HepG2 (cell line): ENCODE data around the gene TLK1. TPM values are rescaled to one million over a fixed set of nuclear protein-coding genes. Genes with fewer than 3 reads are reported as not detected.

Source experiments
- CBX5 ChIP-seq: sonication (generic); formaldehyde crosslinking; IDR thresholded peaks from 2 replicates; pipeline ENCODE4 v1.4.0; 2020; ENCODE audit warnings: missing genetic modification reagents, borderline replicate concordance
- DNMT3B ChIP-seq: conservative IDR thresholded peaks from 2 replicates; pipeline ENCODE4 v1.6.1; 2016; ENCODE audit warnings: missing biosample characterization, control low read depth
- EP300 ChIP-seq, 3 experiments: sonication (generic) in 1 of 3; formaldehyde crosslinking in 1 of 3; IDR thresholded peaks; 2 replicates each; pipeline versions ENCODE4 v1.5.1 to v1.6.1; 2011 to 2020; ENCODE audit warnings: low read depth in 2 of 3, low read length in 2 of 3, borderline replicate concordance in 1 of 3, improper control_type of control experiment in 1 of 3, mild to moderate bottlenecking in 1 of 3, missing genetic modification reagents in 1 of 3, moderate library complexity in 1 of 3
- ETV5 ChIP-seq: IDR thresholded peaks from 2 replicates; pipeline ENCODE4 v1.6.1; 2018; ENCODE audit warnings: missing biosample characterization, missing genetic modification reagents, inconsistent platforms, borderline replicate concordance
- GATAD1 ChIP-seq: IDR thresholded peaks from 2 replicates; pipeline ENCODE4 v1.6.1; 2016; ENCODE audit warnings: missing genetic modification reagents, missing compliant biosample characterization
- KLF16 ChIP-seq, 2 experiments: sonication (generic) in 1 of 2; formaldehyde crosslinking in 1 of 2; IDR thresholded peaks; 2 replicates each; pipeline versions ENCODE4 v1.6.1 to v1.8.0; 2016 to 2023; ENCODE audit warnings: missing genetic modification reagents in 2 of 2, missing compliant biosample characterization in 1 of 2
- MAFF ChIP-seq: IDR thresholded peaks from 2 replicates; pipeline ENCODE4 v1.6.1; 2011; ENCODE audit warnings: low read depth, low read length, improper control_type of control experiment
- MIER3 ChIP-seq: IDR thresholded peaks from 2 replicates; pipeline ENCODE4 v1.6.1; 2016; ENCODE audit warnings: missing compliant biosample characterization, borderline replicate concordance
- MXD4 ChIP-seq: IDR thresholded peaks from 2 replicates; pipeline ENCODE4 v1.6.1; 2016; ENCODE audit warnings: mild to moderate bottlenecking, missing biosample characterization, missing genetic modification reagents
- NKX3-1 ChIP-seq: sonication (generic); formaldehyde crosslinking; IDR thresholded peaks from 2 replicates; pipeline ENCODE4 v1.5.0; 2020; ENCODE audit warnings: missing genetic modification reagents
- RAD51 ChIP-seq: fragments of 450-650 bp; IDR thresholded peaks from 2 replicates; pipeline ENCODE4 v1.6.1; 2016; ENCODE audit warnings: borderline replicate concordance
- SMARCC2 ChIP-seq: fragments of 450-650 bp; IDR thresholded peaks from 2 replicates; pipeline ENCODE4 v1.6.1; 2017; ENCODE audit warnings: antibody characterized with exemption, mild to moderate bottlenecking
- SNAPC2 ChIP-seq: sonication (generic); formaldehyde crosslinking; IDR thresholded peaks from 2 replicates; pipeline ENCODE4 v1.8.1; 2022; ENCODE audit warnings: mild to moderate bottlenecking, missing genetic modification reagents
- SOX6 ChIP-seq, 2 experiments: fragments of 450-650 bp in 1 of 2; sonication (generic) in 1 of 2; formaldehyde crosslinking in 1 of 2; IDR thresholded peaks; 2 replicates each; pipeline versions ENCODE4 v1.4.0 to v1.6.1; 2017 to 2020; ENCODE audit warnings: antibody characterized with exemption in 1 of 2, mild to moderate bottlenecking in 1 of 2, missing genetic modification reagents in 1 of 2
- STAT6 ChIP-seq: sonication (generic); formaldehyde crosslinking; IDR thresholded peaks from 2 replicates; pipeline ENCODE4 v1.4.0; 2020; ENCODE audit warnings: missing genetic modification reagents, mild to moderate bottlenecking, borderline replicate concordance
- TSC22D2 ChIP-seq: sonication (generic); formaldehyde crosslinking; IDR thresholded peaks from 2 replicates; pipeline ENCODE4 v1.5.1; 2020; ENCODE audit warnings: missing genetic modification reagents, mild to moderate bottlenecking, borderline replicate concordance
- ZNF225 ChIP-seq: sonication (generic); formaldehyde crosslinking; IDR thresholded peaks from 2 replicates; pipeline ENCODE4 v1.4.0; 2020; ENCODE audit warnings: mild to moderate bottlenecking, missing genetic modification reagents
- ZNF569 ChIP-seq: sonication (generic); formaldehyde crosslinking; IDR thresholded peaks from 2 replicates; pipeline ENCODE4 v1.5.0; 2020; ENCODE audit warnings: mild to moderate bottlenecking, missing genetic modification reagents, moderate library complexity, borderline replicate concordance
- ZNF75D ChIP-seq: sonication (generic); formaldehyde crosslinking; IDR thresholded peaks from 2 replicates; pipeline ENCODE4 v1.8.1; 2023; ENCODE audit warnings: missing genetic modification reagents, mild to moderate bottlenecking, borderline replicate concordance
- polyA plus RNA-seq, 8 experiments: library from polyadenylated mRNA; depleted of rRNA in 3 of 8; stranded (reverse) in 7 of 8; unstranded in 1 of 8; fragments of >200 nt; fragmentation: Illumina TruSeq in 4 of 8; extraction: Trizol in 4 of 8; gene quantifications; 2 replicates each; pipeline versions ENCODE4 v1.2.1 to v1.2.3, GENCODE V29; 2011 to 2016; ENCODE audit warnings: low read depth in 4 of 8, missing spikeins in 1 of 8, mixed read lengths in 1 of 8; ENCODE audit not compliant: insufficient read depth in 1 of 8
- total RNA-seq, 5 experiments: library from RNA; depleted of rRNA; stranded (reverse); fragments of >200 nt; fragmentation: Illumina TruSeq; extraction: Trizol; gene quantifications; 2 replicates each; pipeline ENCODE4 v1.2.3, GENCODE V29; 2016; ENCODE audit warnings: low read depth in 1 of 5
- TF ChIP-seq, protein P1 (sequence below): IDR thresholded peaks from 2 replicates; pipeline ENCODE4 v1.4.0; 2020; ENCODE audit warnings: mild to moderate bottlenecking, missing genetic modification reagents
- TF ChIP-seq, protein P2 (sequence below): sonication (generic); formaldehyde crosslinking; IDR thresholded peaks from 2 replicates; pipeline ENCODE4 v1.5.0; 2020; ENCODE audit warnings: missing genetic modification reagents

The TLK1 gene
- total and polyA plus RNA-seq, 2 of the 13 experiments (the other 11 are each of a cell fraction or from before 2014, with no cell fraction given) = 16.8 to 28.7 TPM

DNA sequence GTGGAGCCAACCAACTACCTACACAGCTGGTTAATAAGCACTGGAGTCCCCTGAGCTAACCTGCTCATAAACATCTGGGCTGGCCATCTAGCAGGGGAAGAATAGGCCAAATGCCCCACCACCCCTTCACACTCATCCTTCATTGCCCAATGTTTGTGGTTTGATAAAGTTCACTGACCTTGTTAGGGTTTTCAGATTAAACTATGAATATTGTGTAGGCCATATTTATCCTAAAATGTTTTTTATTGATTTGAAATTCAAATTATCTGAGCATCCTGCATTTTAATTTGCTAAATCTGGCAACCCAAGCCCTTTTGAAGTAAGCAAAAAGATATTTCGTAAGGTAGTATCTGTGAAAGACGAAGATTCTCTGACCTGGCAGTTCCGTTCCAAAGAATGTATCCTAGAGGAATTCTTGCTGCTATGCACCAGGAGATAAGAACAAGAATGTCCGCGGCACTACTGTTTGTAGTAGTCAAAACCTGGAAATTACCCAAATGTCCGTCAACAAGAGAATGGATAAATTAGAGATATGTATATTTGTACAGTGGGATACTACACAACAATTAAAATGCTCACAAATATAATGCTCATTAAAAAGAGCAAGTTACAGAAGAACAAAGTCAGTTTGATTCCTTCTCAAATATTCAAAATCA lies 5.8 kb upstream of the TLK1 start (continued):
- TF ChIP-seq, protein P1, sequence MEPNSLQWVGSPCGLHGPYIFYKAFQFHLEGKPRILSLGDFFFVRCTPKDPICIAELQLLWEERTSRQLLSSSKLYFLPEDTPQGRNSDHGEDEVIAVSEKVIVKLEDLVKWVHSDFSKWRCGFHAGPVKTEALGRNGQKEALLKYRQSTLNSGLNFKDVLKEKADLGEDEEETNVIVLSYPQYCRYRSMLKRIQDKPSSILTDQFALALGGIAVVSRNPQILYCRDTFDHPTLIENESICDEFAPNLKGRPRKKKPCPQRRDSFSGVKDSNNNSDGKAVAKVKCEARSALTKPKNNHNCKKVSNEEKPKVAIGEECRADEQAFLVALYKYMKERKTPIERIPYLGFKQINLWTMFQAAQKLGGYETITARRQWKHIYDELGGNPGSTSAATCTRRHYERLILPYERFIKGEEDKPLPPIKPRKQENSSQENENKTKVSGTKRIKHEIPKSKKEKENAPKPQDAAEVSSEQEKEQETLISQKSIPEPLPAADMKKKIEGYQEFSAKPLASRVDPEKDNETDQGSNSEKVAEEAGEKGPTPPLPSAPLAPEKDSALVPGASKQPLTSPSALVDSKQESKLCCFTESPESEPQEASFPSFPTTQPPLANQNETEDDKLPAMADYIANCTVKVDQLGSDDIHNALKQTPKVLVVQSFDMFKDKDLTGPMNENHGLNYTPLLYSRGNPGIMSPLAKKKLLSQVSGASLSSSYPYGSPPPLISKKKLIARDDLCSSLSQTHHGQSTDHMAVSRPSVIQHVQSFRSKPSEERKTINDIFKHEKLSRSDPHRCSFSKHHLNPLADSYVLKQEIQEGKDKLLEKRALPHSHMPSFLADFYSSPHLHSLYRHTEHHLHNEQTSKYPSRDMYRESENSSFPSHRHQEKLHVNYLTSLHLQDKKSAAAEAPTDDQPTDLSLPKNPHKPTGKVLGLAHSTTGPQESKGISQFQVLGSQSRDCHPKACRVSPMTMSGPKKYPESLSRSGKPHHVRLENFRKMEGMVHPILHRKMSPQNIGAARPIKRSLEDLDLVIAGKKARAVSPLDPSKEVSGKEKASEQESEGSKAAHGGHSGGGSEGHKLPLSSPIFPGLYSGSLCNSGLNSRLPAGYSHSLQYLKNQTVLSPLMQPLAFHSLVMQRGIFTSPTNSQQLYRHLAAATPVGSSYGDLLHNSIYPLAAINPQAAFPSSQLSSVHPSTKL (CRISPR knock-in tag) = peak; percentile 71
- peak; percentile 64; the same call in 1 of the 2 replicates for TF ChIP-seq NKX3-1 (CRISPR knock-in tag)
- TF ChIP-seq DNMT3B (CRISPR knock-in tag) = peak; percentile 71; the same call in 1 of the 2 replicates
- no peak for TF ChIP-seq TSC22D2 (CRISPR knock-in tag)
- TF ChIP-seq EP300 (IDR thresholded peaks at IDR 0.05; ENCODE audit: low read depth in 2 of 2, low read length in 2 of 2) = peak in 1 of 2 experiments; percentile 80; a peak in 1 of 4 replicates
- TF ChIP-seq EP300 (CRISPR knock-in tag; IDR thresholded peaks at IDR 0.05; ENCODE audit: borderline replicate concordance) = 0 out of 2 replicates have a peak, but pooled peaks have one; percentile 16
- 0 out of 2 replicates have a peak, but pooled peaks have one; percentile 30 for TF ChIP-seq MIER3 (CRISPR knock-in tag)
- TF ChIP-seq SNAPC2 = no peak
- TF ChIP-seq SOX6 (IDR thresholded peaks at IDR 0.05) = no peak
- TF ChIP-seq SOX6 (CRISPR knock-in tag; IDR thresholded peaks at IDR 0.05) = peak; percentile 85
- TF ChIP-seq RAD51 = no peak
- no peak; the same call in 1 of the 2 replicates for TF ChIP-seq CBX5
- no peak for TF ChIP-seq STAT6 (CRISPR knock-in tag)
- no peak for TF ChIP-seq ZNF75D (CRISPR knock-in tag)
- TF ChIP-seq KLF16 (CRISPR knock-in tag; IDR thresholded peaks at IDR 0.05) = peak in 1 of 2 experiments; percentile 57; a peak in 1 of 4 replicates
- TF ChIP-seq ETV5 (CRISPR knock-in tag) = peak; percentile 60; the same call in 1 of the 2 replicates
- TF ChIP-seq MXD4 (CRISPR knock-in tag) = peak; percentile 10; the same call in 1 of the 2 replicates
- 0 out of 2 replicates have a peak, but pooled peaks have one; percentile 9 for TF ChIP-seq MAFF
- TF ChIP-seq GATAD1 (CRISPR knock-in tag) = peak; percentile 17
- no peak for TF ChIP-seq SMARCC2
- no peak for TF ChIP-seq ZNF569 (CRISPR knock-in tag)
- TF ChIP-seq ZNF225 (CRISPR knock-in tag) = no peak
- TF ChIP-seq, protein P2, sequence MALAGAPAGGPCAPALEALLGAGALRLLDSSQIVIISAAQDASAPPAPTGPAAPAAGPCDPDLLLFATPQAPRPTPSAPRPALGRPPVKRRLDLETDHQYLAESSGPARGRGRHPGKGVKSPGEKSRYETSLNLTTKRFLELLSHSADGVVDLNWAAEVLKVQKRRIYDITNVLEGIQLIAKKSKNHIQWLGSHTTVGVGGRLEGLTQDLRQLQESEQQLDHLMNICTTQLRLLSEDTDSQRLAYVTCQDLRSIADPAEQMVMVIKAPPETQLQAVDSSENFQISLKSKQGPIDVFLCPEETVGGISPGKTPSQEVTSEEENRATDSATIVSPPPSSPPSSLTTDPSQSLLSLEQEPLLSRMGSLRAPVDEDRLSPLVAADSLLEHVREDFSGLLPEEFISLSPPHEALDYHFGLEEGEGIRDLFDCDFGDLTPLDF = no peak; the same call in 1 of the 2 replicates
